ENCODE measurements around the gene NRG4.

GRCh38 chr15:75930866-75931265 is 81.4 kb downstream of the NRG4 start:
- TF ChIP-seq CTCF (IDR thresholded peaks at IDR 0.05) (no peak), POLR2A (IDR thresholded peaks at IDR 0.05) (no peak)

All from adrenal gland (tissue), 5 donors.